GM04503 (cell line): ENCODE data around the gene CLSTN2.

ENCODE experiments used
- DNase-seq: peaks from one replicate; pipeline ENCODE4 v3.0.0-alpha.2; 2012; ENCODE audit warnings: low read depth

The CLSTN2 gene

GRCh38 chr3:140599009-140599408, 664.0 kb downstream of the CLSTN2 start:
- DNase-seq, result no peak

GRCh38 chr3:140599496-140599895, 664.5 kb downstream of the CLSTN2 start:
- no peak for DNase-seq

GRCh38 chr3:140601881-140602280, 666.9 kb downstream of the CLSTN2 start:
- no peak for DNase-seq

GRCh38 chr3:140602781-140603180, 667.8 kb downstream of the CLSTN2 start:
- DNase-seq, result no peak

GRCh38 chr3:140603766-140604165, 668.8 kb downstream of the CLSTN2 start:
- DNase-seq, result no peak

- no peak for DNase-seq
These were observed 675.6 kb downstream of the CLSTN2 start for GRCh38 chr3:140610544-140610943.

GRCh38 chr3:140614001-140614400, 679.0 kb downstream of the CLSTN2 start:
- no peak for DNase-seq

- DNase-seq, result no peak
These were observed 682.1 kb downstream of the CLSTN2 start for GRCh38 chr3:140617135-140617534.

GRCh38 chr3:140626856-140627255, 691.9 kb downstream of the CLSTN2 start:
- no peak for DNase-seq
